ENCODE data around the gene RASD1. TPM values are rescaled to one million over a fixed set of nuclear protein-coding genes. Genes with fewer than 3 reads are reported as not detected.

Gene RASD1, protein sequence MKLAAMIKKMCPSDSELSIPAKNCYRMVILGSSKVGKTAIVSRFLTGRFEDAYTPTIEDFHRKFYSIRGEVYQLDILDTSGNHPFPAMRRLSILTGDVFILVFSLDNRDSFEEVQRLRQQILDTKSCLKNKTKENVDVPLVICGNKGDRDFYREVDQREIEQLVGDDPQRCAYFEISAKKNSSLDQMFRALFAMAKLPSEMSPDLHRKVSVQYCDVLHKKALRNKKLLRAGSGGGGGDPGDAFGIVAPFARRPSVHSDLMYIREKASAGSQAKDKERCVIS
- total RNA-seq: 1.9 to 2.8 TPM (median 2.1 TPM) in 3 replicates

GRCh38 chr17:17496189-17497064 is at the start of gene RASD1:
TSS of gene RASD1 (minus strand) at chr17:17496395. CDS start at chr17:17496181, 214 bp downstream.
- DNase-seq (ENCODE audit: low spot score in 2 of 2, unreplicated experiment in 2 of 2): peak; percentile 72 to 88
- H3K4me1 Mint-ChIP-seq: peaks cover 19% of the 10 kb centered on the region
- H3K36me3 Mint-ChIP-seq: peaks cover 11% of the 10 kb centered on the region
- TF ChIP-seq, protein P1, sequence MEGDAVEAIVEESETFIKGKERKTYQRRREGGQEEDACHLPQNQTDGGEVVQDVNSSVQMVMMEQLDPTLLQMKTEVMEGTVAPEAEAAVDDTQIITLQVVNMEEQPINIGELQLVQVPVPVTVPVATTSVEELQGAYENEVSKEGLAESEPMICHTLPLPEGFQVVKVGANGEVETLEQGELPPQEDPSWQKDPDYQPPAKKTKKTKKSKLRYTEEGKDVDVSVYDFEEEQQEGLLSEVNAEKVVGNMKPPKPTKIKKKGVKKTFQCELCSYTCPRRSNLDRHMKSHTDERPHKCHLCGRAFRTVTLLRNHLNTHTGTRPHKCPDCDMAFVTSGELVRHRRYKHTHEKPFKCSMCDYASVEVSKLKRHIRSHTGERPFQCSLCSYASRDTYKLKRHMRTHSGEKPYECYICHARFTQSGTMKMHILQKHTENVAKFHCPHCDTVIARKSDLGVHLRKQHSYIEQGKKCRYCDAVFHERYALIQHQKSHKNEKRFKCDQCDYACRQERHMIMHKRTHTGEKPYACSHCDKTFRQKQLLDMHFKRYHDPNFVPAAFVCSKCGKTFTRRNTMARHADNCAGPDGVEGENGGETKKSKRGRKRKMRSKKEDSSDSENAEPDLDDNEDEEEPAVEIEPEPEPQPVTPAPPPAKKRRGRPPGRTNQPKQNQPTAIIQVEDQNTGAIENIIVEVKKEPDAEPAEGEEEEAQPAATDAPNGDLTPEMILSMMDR (IDR thresholded peaks at IDR 0.05; ENCODE audit: unreplicated experiment): peak; percentile 98
- no peaks in the 10 kb centered on the region for H3K9me3 Mint-ChIP-seq
- peak within 1 kb of the TSS; percentile 78 for H3K27ac Mint-ChIP-seq
- peak within 1 kb of the TSS; percentile 75 for H3K4me3 Mint-ChIP-seq
- H3K27me3 Mint-ChIP-seq (ENCODE audit: low read depth): peaks cover 42% of the 10 kb centered on the region

DNA sequence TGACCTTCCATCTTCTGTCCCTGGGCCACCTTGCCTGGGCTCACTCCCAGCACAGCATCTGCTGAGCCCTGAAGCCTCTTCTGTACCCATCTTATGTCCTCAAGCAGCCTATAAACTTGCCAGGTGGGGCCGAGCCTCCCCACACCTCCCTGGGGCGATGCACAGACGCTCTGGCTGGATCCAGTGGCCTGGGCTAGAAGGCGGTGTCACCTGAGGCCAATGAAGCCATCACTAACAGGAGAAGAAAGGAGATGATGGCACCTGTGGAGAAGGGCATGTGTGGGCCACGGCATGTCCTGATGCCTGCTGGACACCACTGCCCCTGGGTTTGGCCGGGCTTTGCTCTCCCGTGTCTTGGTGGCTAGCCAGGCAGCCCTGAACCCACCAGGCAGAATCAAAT is 49.8 kb upstream of the RASD1 start:
- TF ChIP-seq, protein P1 (IDR thresholded peaks at IDR 0.05; ENCODE audit: unreplicated experiment): no peak
- H3K9me3 Mint-ChIP-seq: no peaks in the 10 kb centered on the region
- DNase-seq (ENCODE audit: low spot score in 2 of 2, unreplicated experiment in 2 of 2): no peak
- H3K4me1 Mint-ChIP-seq: peaks cover 20% of the 10 kb centered on the region
- H3K4me3 Mint-ChIP-seq: no peak overlapping the region
- no peaks in the 10 kb centered on the region for H3K27me3 Mint-ChIP-seq (ENCODE audit: low read depth)
- H3K27ac Mint-ChIP-seq: no peak overlapping the region
- no peaks in the 10 kb centered on the region for H3K36me3 Mint-ChIP-seq

GRCh38 chr17:17545031-17545820 is 49.0 kb upstream of the RASD1 start:
- TF ChIP-seq, protein P1 (IDR thresholded peaks at IDR 0.05; ENCODE audit: unreplicated experiment): no peak
- H3K4me1 Mint-ChIP-seq: peaks cover 18% of the 10 kb centered on the region
- H3K4me3 Mint-ChIP-seq: no peak overlapping the region
- no peaks in the 10 kb centered on the region for H3K36me3 Mint-ChIP-seq
- no peak for DNase-seq (ENCODE audit: low spot score in 2 of 2, unreplicated experiment in 2 of 2)
- H3K27ac Mint-ChIP-seq: peak overlapping the region; percentile 44
- H3K27me3 Mint-ChIP-seq (ENCODE audit: low read depth): no peaks in the 10 kb centered on the region
- H3K9me3 Mint-ChIP-seq: no peaks in the 10 kb centered on the region

GRCh38 chr17:17542906-17543635 is 46.9 kb upstream of the RASD1 start:
- TF ChIP-seq, protein P1 (IDR thresholded peaks at IDR 0.05; ENCODE audit: unreplicated experiment): no peak
- Mint-ChIP-seq H3K4me3 (no peak overlapping the region), H3K9me3 (no peaks in the 10 kb centered on the region), H3K36me3 (no peaks in the 10 kb centered on the region), H3K27ac (no peak overlapping the region), H3K4me1 (peaks cover 22% of the 10 kb centered on the region), H3K27me3 (ENCODE audit: low read depth) (no peaks in the 10 kb centered on the region)
- no peak for DNase-seq (ENCODE audit: low spot score in 2 of 2, unreplicated experiment in 2 of 2)

DNA sequence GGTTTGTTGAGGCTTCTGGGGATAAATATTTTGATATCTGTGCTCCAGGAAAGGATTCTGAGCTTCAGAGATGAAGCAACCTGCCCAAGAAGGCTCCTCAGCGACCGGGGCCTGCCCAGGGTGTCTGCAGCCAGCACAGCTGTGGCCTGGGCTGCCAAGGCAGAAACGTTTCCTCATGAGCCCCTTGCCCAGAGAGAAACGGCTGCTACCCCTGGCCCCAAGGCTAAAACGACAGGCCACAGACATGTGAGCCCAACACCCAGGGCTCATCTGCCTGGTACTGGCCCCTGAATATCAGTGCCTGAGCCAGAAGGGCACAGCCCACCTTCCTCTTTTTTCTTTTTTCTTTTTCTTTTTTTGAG is 45.4 kb upstream of the RASD1 start:
- Mint-ChIP-seq H3K9me3 (no peaks in the 10 kb centered on the region), H3K4me3 (no peak overlapping the region)

More for the DNA sequence above, 45.4 kb upstream of the RASD1 start:
- H3K36me3 Mint-ChIP-seq: no peaks in the 10 kb centered on the region
- DNase-seq (ENCODE audit: low spot score in 2 of 2, unreplicated experiment in 2 of 2): no peak
- TF ChIP-seq, protein P1 (IDR thresholded peaks at IDR 0.05; ENCODE audit: unreplicated experiment): no peak
- H3K27ac Mint-ChIP-seq: no peak overlapping the region
- H3K27me3 Mint-ChIP-seq (ENCODE audit: low read depth): no peaks in the 10 kb centered on the region
- H3K4me1 Mint-ChIP-seq: peaks cover 9% of the 10 kb centered on the region
